ENCODE measurements around the gene NFATC2IP.
"Not testable (repeated sequence)": the region's sequence is repeated elsewhere in the genome, so short reads cannot be mapped to it uniquely, and the experiment has no call there.

Gene NFATC2IP

DNA sequence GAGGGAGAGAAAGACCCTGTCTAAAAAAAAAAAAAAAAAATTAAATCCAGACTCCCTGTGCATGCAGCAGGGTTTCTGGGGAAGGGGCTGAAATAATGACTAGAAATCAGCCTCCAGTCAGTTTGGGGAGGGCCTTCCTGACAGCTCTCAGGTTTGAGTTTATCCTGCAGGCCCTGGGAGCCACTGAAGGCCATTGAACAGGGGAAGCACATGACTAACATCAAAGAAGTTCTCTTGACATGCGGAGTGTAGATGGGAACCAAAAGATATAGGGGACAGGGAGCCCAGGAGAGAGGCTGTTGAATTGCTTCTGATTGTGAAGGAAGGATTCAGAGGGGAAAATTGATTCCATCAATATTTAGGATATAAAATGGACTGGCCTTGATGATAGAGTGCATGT, 22.9 kb upstream of the NFATC2IP start:
- DNase-seq: no peak

GRCh38 chr16:28930203-28930602, 20.5 kb upstream of the NFATC2IP start:
- DNase-seq: no peak

DNA sequence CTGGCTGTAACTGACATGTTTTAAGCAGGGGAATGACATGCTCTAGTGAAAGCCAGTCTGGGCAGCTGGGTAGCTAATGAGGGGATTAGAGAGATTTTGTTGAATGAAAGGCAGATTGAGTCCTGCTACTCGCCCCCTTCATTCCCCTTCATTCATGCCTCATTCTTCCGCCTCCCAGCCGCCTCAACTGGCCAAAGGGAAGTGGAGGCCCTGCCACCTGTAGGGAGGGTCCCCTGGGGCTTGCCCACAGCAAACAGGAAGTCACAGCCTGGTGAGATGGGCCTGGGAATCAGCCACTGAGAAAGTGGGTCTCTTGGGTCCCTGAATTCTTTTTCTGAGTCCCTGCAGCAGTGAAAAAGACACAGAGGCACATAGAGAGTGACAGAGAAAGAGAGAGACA, 20.1 kb upstream of the NFATC2IP start:
- DNase-seq: peak; percentile 39

DNA sequence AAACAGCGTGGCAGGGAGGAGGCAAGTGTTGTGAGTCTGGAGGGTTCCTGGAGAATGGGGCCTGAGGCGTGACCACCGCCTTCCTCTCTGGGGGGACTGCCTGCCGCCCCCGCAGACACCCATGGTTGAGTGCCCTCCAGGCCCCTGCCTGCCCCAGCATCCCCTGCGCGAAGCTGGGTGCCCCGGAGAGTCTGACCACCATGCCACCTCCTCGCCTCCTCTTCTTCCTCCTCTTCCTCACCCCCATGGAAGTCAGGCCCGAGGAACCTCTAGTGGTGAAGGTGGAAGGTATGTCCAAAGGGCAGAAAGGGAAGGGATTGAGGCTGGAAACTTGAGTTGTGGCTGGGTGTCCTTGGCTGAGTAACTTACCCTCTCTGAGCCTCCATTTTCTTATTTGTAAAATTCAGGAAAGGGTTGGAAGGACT, 18.9 kb upstream of the NFATC2IP start, which contains the start of gene CD19:
TSS of gene CD19 (plus strand) at position 171 of the 425 bp plus-strand sequence. CDS start at position 201, 30 bp downstream.
- DNase-seq: no peak

DNA sequence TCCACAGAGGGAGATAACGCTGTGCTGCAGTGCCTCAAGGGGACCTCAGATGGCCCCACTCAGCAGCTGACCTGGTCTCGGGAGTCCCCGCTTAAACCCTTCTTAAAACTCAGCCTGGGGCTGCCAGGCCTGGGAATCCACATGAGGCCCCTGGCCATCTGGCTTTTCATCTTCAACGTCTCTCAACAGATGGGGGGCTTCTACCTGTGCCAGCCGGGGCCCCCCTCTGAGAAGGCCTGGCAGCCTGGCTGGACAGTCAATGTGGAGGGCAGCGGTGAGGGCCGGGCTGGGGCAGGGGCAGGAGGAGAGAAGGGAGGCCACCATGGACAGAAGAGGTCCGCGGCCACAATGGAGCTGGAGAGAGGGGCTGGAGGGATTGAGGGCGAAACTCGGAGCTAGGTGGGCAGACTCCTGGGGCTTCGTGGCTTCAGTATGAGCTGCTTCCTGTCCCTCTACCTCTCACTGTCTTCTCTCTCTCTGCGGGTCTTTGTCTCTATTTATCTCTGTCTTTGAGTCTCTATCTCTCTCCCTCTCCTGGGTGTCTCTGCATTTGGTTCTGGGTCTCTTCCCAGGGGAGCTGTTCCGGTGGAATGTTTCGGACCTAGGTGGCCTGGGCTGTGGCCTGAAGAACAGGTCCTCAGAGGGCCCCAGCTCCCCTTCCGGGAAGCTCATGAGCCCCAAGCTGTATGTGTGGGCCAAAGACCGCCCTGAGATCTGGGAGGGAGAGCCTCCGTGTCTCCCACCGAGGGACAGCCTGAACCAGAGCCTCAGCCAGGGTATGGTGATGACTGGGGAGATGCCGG, 18.2 kb upstream of the NFATC2IP start:
- no peak for DNase-seq

- DNase-seq: no peak
Measured at GRCh38 chr16:28933171-28933570, 17.6 kb upstream of the NFATC2IP start.

GRCh38 chr16:28935346-28935745, 15.4 kb upstream of the NFATC2IP start:
- no peak for DNase-seq

- DNase-seq: peak; percentile 79
Measured at GRCh38 chr16:28935924-28936783, 14.6 kb upstream of the NFATC2IP start.

DNA sequence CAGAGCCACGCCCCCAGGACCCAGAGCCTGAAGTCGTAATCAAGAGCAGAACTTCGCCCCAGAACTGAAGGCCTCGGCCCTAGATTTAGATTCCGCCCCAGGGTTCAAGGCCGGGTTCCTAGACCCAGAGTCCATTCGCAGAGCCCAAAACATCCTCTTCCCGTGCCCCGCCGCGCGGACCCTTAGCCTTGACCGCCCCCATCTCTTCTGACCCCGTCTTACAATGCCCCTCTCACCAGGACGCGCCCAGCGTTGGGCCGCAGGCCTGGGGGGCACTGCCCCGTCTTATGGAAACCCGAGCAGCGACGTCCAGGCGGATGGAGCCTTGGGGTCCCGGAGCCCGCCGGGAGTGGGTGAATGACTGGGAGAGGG, 14.0 kb upstream of the NFATC2IP start:
- DNase-seq: no peak

DNA sequence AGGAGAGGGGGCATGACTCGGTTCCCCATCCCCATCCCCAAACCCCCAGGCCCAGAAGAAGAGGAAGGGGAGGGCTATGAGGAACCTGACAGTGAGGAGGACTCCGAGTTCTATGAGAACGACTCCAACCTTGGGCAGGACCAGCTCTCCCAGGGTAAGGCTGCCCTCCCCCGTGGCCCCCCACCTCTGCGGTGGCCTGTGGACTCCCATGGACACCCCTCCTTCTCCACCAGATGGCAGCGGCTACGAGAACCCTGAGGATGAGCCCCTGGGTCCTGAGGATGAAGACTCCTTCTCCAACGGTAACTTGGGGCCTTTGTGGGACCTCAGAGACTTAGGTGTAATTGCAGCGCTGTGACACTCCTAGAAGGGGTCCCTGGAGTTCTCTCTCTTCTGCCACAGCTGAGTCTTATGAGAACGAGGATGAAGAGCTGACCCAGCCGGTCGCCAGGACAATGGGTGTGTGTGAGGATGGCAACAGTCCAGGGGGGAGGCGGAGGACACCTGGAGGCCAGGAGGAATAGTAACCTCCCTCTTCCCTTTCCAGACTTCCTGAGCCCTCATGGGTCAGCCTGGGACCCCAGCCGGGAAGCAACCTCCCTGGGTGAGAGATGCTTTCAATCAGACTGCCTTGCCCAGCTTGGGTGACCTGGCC, 13.4 kb upstream of the NFATC2IP start:
- DNase-seq: no peak

GRCh38 chr16:28938721-28939120, 12.0 kb upstream of the NFATC2IP start:
- DNase-seq: no peak

- DNase-seq: not testable (repeated sequence)
Measured at GRCh38 chr16:28939825-28940224, 10.9 kb upstream of the NFATC2IP start.

DNA sequence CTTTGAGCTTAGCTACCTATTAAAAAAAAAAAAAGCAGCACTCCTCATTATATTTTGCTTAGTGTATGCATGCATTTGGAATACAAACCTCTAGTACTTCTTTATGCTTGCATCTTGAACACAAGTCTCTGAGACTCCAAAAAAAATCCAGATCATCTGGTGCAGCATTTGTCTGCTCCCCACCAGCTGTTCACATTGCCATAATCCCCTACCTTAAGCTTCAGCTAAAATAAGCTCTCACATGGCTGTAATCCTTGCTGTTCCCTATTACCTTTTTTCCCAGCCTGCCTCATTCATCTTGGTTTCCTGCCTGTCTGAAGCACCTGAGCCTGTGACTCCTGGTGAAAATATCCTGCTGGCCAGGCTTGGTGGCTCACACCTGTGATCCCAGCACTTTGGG, 7.5 kb upstream of the NFATC2IP start:
- no peak for DNase-seq

DNA sequence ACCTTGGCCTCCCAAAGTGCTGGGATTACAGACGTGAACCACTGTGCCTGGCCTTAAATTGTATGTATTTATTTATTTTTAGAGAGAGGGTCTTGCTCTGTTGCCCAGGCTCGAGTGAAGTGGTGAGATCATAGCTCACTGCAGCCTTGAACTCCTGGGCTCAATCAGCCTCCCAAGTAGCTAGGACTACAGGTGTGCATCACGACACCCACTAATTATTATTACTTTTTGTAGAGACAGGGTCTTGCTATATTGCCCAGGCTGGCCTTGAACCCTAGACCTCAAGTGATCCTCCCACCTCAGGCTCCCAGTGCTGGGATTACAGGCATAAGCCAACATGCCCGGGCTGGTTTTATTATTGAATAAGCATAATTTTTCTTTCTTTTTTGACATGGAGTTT, 4.1 kb upstream of the NFATC2IP start:
- DNase-seq: no peak

- no peak for DNase-seq
Measured at GRCh38 chr16:28951410-28951943, 740 bp downstream of the NFATC2IP start.

DNA sequence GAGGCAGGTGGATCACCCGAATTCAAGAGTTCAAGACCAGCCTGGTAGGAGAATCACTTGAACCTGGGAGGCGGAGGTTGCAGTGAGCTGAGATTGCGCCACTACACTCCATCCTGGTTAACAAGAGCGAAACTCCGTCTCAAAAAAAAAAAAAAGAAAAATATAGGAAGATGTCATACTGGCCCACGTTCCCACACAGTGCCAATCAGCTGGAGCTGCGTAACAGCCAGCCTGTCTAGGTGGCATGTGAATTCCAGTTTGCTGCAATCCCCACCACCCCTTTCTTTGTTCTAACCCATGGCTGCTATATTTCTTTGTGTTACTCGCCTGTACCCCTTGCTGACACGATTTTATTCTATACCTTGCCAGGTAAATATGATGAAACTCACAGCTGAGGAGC, 7.5 kb downstream of the NFATC2IP start:
- no peak for DNase-seq

DNA sequence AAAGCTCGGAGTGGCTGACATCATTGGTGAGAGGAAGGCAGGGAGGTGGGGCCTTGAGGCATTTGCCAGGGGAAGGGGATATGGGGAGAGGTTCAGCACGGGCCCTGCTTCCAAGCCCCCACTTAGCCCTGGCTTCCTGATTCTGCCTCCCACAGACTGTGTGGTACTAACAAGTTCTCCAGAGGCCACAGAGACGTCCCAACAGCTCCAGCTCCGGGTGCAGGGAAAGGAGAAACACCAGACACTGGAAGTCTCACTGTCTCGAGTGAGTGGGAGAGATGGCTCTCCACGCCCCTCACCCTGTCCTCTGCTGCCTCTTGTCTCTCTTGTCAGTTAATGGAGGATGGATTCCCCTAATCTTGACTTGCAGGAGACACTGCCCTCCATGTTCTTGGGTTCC, 8.1 kb downstream of the NFATC2IP start:
- no peak for DNase-seq

GRCh38 chr16:28964072-28964471, 13.3 kb downstream of the NFATC2IP start:
- no peak for DNase-seq

GRCh38 chr16:28964496-28964895, 13.8 kb downstream of the NFATC2IP start:
- no peak for DNase-seq

DNA sequence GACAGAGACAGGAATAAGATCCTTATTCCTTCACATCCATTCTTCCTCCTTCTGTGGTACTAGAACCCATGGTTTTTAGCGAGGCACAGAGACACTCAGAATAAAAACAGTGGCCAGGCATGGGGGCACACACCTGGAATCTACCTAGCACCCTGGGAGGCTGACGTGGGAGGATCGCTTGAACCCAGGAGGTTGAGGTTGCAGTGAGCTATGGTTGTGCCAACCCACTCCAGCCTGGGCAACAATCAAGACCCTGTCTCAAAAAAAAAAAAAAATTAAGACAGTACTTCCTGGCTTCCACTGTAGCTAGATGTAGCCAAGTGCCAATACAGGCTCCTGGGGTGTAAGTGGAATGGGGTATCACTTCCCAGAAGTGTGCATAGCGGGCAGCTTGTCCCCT, 16.4 kb downstream of the NFATC2IP start:
- no peak for DNase-seq

- not testable (repeated sequence) for DNase-seq
Measured at GRCh38 chr16:28969696-28970095, 19.0 kb downstream of the NFATC2IP start.

DNA sequence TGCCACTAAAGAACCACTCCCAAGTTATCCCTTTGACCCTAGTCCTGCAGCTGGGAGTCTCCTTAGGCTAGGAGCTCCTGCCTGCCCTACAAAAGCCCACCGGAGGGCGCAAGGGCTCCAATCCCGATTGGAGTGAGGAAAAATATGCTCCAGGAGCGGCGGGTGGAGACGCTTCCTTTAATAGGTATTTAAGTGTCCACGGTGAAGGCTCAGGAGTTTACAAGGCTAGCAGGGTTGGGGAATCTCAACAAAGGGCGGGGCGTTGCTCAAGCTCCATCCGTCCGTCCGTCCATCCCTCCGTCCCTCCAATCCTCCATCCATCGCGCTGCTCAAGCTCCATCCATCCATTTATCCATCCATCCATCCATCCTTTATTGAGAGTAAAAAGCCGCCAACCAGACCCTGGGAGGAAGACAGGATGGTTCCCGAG, 23.3 kb downstream of the NFATC2IP start:
- DNase-seq: peak; percentile 60
